CD14-positive monocyte (primary cell): Measurements from ENCODE around the gene MESD. TPM values are rescaled to one million over a fixed set of nuclear protein-coding genes. Genes with fewer than 3 reads are reported as not detected.

Experiments used
- DNase-seq, 3 donors: peaks; one replicate each; pipeline ENCODE4 v3.0.0-alpha.2; 2011 to 2022
- H2AFZ ChIP-seq: 2 replicates; pipeline ENCODE4 v1.6.0; 2012; ENCODE audit warnings: mild to moderate bottlenecking, low read depth, low read length, inconsistent platforms; ENCODE audit not compliant: insufficient read depth, poor library complexity, severe bottlenecking
- H3K27ac ChIP-seq, 2 donors: 1 replicate in 1 of 2; 2 replicates in 1 of 2; pipeline ENCODE4 v1.5.1; 2012 to 2013; ENCODE audit warnings: low read length in 2 of 2, control low read depth in 1 of 2, inconsistent platforms in 1 of 2, low read depth in 1 of 2, mild to moderate bottlenecking in 1 of 2
- H3K27me3 ChIP-seq, 2 donors: one replicate each; pipeline versions ENCODE4 v1.6.0 to v1.6.1; 2011 to 2013; ENCODE audit warnings: low read length in 2 of 2; ENCODE audit not compliant: control insufficient read depth in 2 of 2, insufficient read depth in 2 of 2
- H3K36me3 ChIP-seq, 2 donors: replicated peaks in 1 of 2; 1 replicate in 1 of 2; 2 replicates in 1 of 2; pipeline versions ENCODE4 v1.5.1 to v1.6.1; 2012 to 2013; ENCODE audit warnings: low read length in 2 of 2, control low read depth in 1 of 2, inconsistent platforms in 1 of 2, mild to moderate bottlenecking in 1 of 2; ENCODE audit not compliant: insufficient read depth in 2 of 2, control insufficient read depth in 1 of 2
- H3K4me1 ChIP-seq, 2 donors: 1 replicate in 1 of 2; 2 replicates in 1 of 2; pipeline versions ENCODE4 v1.5.1 to v1.6.1; 2012 to 2013; ENCODE audit warnings: low read length in 2 of 2, control low read depth in 1 of 2, inconsistent platforms in 1 of 2, mild to moderate bottlenecking in 1 of 2, moderate library complexity in 1 of 2; ENCODE audit not compliant: insufficient read depth in 2 of 2, control insufficient read depth in 1 of 2
- H3K4me2 ChIP-seq: replicated peaks from 2 replicates; pipeline ENCODE3; 2012; ENCODE audit warnings: low read length, moderate library complexity, mild to moderate bottlenecking; ENCODE audit not compliant: poor library complexity, severe bottlenecking; ENCODE audit errors: extremely low read depth
- H3K4me3 ChIP-seq, 3 experiments: fragments of 200-600 bp in 1 of 3; sonication (generic) in 1 of 3; replicated peaks in 1 of 3; 1 replicate in 2 of 3; 2 replicates in 1 of 3; pipeline ENCODE4 v1.5.1; 2011 to 2013; ENCODE audit warnings: low read length in 3 of 3, mild to moderate bottlenecking in 3 of 3, control low read depth in 2 of 3, low read depth in 2 of 3, inconsistent platforms in 1 of 3, moderate library complexity in 1 of 3
- H3K79me2 ChIP-seq: 2 replicates; pipeline ENCODE4 v1.6.0; 2012; ENCODE audit warnings: mild to moderate bottlenecking, control low read depth, inconsistent platforms, low read length, moderate library complexity; ENCODE audit not compliant: insufficient read depth
- H3K9ac ChIP-seq: 2 replicates; pipeline ENCODE4 v1.6.0; 2017; ENCODE audit warnings: low read length, mild to moderate bottlenecking; ENCODE audit not compliant: insufficient read depth, poor library complexity, severe bottlenecking
- H3K9me3 ChIP-seq, 2 donors: replicated peaks in 1 of 2; 1 replicate in 1 of 2; 2 replicates in 1 of 2; pipeline versions ENCODE4 v1.5.1 to v1.6.1; 2012 to 2013; ENCODE audit warnings: low read length in 2 of 2, control low read depth in 1 of 2; ENCODE audit not compliant: control insufficient read depth in 1 of 2, insufficient read depth in 1 of 2
- H4K20me1 ChIP-seq: 2 replicates; pipeline ENCODE4 v1.6.0; 2012; ENCODE audit warnings: mild to moderate bottlenecking, low read length, control low read depth, moderate library complexity; ENCODE audit not compliant: insufficient read depth
- H3K27ac Mint-ChIP-seq, 7 donors: one replicate each; pipeline ENCODE4 v1.8.0; 2020; ENCODE audit warnings: mild to moderate bottlenecking in 7 of 7, mixed read lengths in 7 of 7, moderate library complexity in 6 of 7, inconsistent platforms in 2 of 7
- H3K27me3 Mint-ChIP-seq, 3 donors: one replicate each; pipeline ENCODE4 v1.8.0; 2021 to 2022; ENCODE audit warnings: low read depth in 3 of 3, mild to moderate bottlenecking in 3 of 3, mixed read lengths in 3 of 3, moderate library complexity in 3 of 3, inconsistent platforms in 1 of 3
- H3K36me3 Mint-ChIP-seq, 2 donors: one replicate each; pipeline ENCODE4 v1.8.0; 2020; ENCODE audit warnings: mixed read lengths in 2 of 2, inconsistent platforms in 1 of 2, mild to moderate bottlenecking in 1 of 2
- H3K4me1 Mint-ChIP-seq: one replicate; pipeline ENCODE4 v1.8.0; 2020; ENCODE audit warnings: mild to moderate bottlenecking, mixed read lengths
- H3K4me3 Mint-ChIP-seq, 2 donors: one replicate each; pipeline ENCODE4 v1.8.0; 2020; ENCODE audit warnings: mild to moderate bottlenecking in 2 of 2, mixed read lengths in 2 of 2, moderate library complexity in 1 of 2
- H3K9me3 Mint-ChIP-seq, 7 donors: one replicate each; pipeline ENCODE4 v1.8.0; 2020 to 2022; ENCODE audit warnings: mixed read lengths in 7 of 7, mild to moderate bottlenecking in 6 of 7, moderate library complexity in 6 of 7, inconsistent platforms in 2 of 7
- WGBS: methylation state at CpG from one replicate; pipeline ENCODE4 v1.1.5; 2013; ENCODE audit warnings: missing lambda C conversion rate; ENCODE audit not compliant: insufficient coverage; 5-methylcytosine and 5-hydroxymethylcytosine counted together
- intact Hi-C, 2 donors: fragments of 100-400 bp; cut with micrococcal nuclease; formaldehyde crosslinking; loops; one replicate each; pipeline versions ENCODE4 v1.15.0 to v1.15.1; 2023
- polyA plus RNA-seq, 3 donors: library from polyadenylated mRNA; depleted of rRNA in 1 of 3; unstranded in 2 of 3; stranded (reverse) in 1 of 3; fragments of 300-500 nt in 2 of 3; fragments of >200 nt in 1 of 3; fragmentation: Illumina TruSeq in 2 of 3; gene quantifications; 1 replicate in 2 of 3; 2 replicates in 1 of 3; pipeline ENCODE4 v1.2.3, GENCODE V29; 2012 to 2021
- TF ChIP-seq, protein P1 (sequence below): fragments of 200-600 bp; IDR thresholded peaks from one replicate; pipeline ENCODE4 v1.8.0; 2022; ENCODE audit warnings: antibody characterized with exemption, mild to moderate bottlenecking

Gene MESD
- polyA plus RNA-seq, 3 donors, result 5.6 to 15.7 (median 13.1) TPM

DNA sequence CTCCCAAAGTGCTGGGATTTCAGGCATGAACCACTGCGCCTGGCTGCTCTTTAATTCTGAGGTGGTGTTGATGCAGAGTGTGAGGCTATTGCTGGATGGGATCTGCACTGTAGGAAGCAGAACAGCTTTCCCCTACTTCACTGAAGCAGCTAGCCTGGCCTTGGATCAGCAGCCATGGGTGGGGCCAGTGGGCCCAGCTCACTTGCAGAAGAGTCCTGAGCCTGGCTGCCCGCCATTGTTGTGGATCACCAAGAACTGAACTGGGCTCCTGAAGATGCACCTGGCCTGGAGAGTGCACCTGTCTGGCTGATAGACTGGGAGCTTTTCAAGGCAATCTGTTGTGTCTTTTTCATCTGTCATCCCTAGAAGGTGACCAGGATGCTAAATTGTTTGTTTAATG, 23.0 kb upstream of the MESD start:
- Mint-ChIP-seq H3K27ac (peak overlapping the region in 2 of 7 donors; percentile 33 to 35), H3K27me3 (peaks cover 0 to 4% (median 0%) of the 10 kb centered on the region in 3 donors), H3K4me3 (no peak overlapping the region), H3K4me1 (peaks cover 6% of the 10 kb centered on the region), H3K9me3 (no peaks in the 10 kb centered on the region), H3K36me3 (peaks cover 0 to 2% of the 10 kb centered on the region in 2 donors)
- WGBS, result 100% methylated on average over 1 of the region's 2 CpGs
- TF ChIP-seq, protein P1, sequence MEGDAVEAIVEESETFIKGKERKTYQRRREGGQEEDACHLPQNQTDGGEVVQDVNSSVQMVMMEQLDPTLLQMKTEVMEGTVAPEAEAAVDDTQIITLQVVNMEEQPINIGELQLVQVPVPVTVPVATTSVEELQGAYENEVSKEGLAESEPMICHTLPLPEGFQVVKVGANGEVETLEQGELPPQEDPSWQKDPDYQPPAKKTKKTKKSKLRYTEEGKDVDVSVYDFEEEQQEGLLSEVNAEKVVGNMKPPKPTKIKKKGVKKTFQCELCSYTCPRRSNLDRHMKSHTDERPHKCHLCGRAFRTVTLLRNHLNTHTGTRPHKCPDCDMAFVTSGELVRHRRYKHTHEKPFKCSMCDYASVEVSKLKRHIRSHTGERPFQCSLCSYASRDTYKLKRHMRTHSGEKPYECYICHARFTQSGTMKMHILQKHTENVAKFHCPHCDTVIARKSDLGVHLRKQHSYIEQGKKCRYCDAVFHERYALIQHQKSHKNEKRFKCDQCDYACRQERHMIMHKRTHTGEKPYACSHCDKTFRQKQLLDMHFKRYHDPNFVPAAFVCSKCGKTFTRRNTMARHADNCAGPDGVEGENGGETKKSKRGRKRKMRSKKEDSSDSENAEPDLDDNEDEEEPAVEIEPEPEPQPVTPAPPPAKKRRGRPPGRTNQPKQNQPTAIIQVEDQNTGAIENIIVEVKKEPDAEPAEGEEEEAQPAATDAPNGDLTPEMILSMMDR, result no peak
- Histone ChIP-seq H3K4me1 (no peaks in the 10 kb centered on the region), H3K9me3 (no peaks in the 10 kb centered on the region), H3K27me3 (no peaks in the 10 kb centered on the region), H4K20me1 (peaks cover 26% of the 10 kb centered on the region), H3K27ac (no peak overlapping the region), H3K9ac (no peak overlapping the region), H2AFZ (no peak overlapping the region), H3K36me3 (no peaks in the 10 kb centered on the region), H3K79me2 (peaks cover under 1% of the 10 kb centered on the region), H3K4me3 (no peak overlapping the region), H3K4me2 (no peak overlapping the region)
- intact Hi-C loops, result no loop called here
- DNase-seq, result no peak

DNA sequence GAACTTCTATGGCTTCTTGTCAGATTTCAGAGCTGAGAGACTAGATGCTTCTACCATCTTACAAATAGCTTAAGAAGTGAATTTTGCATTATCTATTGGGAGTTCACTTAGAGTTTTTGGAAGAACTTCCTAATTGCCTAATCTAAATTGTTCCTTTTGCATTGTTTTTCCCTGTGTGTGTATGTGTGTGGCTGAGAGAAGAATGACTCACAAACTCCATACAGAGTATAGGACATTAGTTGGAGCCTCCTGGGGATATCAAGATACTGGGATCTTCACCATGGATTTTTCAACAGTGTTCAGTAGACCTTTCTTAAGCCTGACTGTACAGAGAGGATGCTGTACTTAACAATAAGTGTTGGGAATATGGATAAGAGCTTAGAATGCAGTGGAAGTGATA, 22.0 kb upstream of the MESD start:
- no peak for DNase-seq
- Histone ChIP-seq H3K36me3 (no peaks in the 10 kb centered on the region), H3K4me2 (no peak overlapping the region), H3K4me3 (no peak overlapping the region), H3K4me1 (no peaks in the 10 kb centered on the region), H3K9ac (no peak overlapping the region), H3K9me3 (no peaks in the 10 kb centered on the region), H3K27ac (no peak overlapping the region), H2AFZ (no peak overlapping the region), H3K79me2 (peaks cover 10% of the 10 kb centered on the region), H3K27me3 (no peaks in the 10 kb centered on the region), H4K20me1 (peaks cover 36% of the 10 kb centered on the region)
- intact Hi-C loops, result no loop called here
- Mint-ChIP-seq H3K4me1 (peaks cover 7% of the 10 kb centered on the region), H3K4me3 (no peak overlapping the region), H3K36me3 (peaks cover 0 to 5% of the 10 kb centered on the region in 2 donors), H3K27me3 (peaks cover 0 to 4% (median 0%) of the 10 kb centered on the region in 3 donors), H3K27ac (no peak overlapping the region), H3K9me3 (no peaks in the 10 kb centered on the region)
- TF ChIP-seq, protein P1, result no peak
